22Rv1 (cell line): Measurements from ENCODE around the gene LYRM1.

Experiments used
- H3K27ac ChIP-seq: fragments of 450-650 bp; 2 replicates; pipeline ENCODE4 v1.5.1; 2017
- ZFX ChIP-seq: fragments of 450-650 bp; IDR thresholded peaks from 2 replicates; pipeline ENCODE4 v1.6.1; 2017; ENCODE audit warnings: antibody characterized with exemption, borderline replicate concordance
- TF ChIP-seq, protein P1 (sequence below): fragments of 450-650 bp; IDR thresholded peaks from 2 replicates; pipeline ENCODE4 v1.5.1; 2017; ENCODE audit warnings: mild to moderate bottlenecking

Gene LYRM1

DNA sequence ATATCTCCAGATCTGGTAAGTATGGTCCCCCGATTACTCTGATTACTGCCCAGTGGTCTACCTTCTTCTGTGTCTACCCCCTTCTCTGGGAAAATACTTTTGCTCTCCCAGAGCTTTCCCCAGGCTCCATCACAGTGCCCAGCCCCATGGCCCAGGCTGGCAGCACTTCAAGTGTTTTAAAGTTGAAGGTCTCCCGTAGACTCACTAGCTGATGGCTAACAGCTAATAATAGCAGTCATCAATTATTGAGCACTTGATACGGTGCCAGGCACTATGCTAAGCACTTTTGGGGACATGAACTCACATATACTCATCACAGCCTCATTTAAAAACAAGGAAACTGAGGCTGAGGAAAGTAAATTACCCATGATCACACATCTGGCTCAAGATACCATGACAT, 33.8 kb upstream of the LYRM1 start:
- TF ChIP-seq, protein P1, sequence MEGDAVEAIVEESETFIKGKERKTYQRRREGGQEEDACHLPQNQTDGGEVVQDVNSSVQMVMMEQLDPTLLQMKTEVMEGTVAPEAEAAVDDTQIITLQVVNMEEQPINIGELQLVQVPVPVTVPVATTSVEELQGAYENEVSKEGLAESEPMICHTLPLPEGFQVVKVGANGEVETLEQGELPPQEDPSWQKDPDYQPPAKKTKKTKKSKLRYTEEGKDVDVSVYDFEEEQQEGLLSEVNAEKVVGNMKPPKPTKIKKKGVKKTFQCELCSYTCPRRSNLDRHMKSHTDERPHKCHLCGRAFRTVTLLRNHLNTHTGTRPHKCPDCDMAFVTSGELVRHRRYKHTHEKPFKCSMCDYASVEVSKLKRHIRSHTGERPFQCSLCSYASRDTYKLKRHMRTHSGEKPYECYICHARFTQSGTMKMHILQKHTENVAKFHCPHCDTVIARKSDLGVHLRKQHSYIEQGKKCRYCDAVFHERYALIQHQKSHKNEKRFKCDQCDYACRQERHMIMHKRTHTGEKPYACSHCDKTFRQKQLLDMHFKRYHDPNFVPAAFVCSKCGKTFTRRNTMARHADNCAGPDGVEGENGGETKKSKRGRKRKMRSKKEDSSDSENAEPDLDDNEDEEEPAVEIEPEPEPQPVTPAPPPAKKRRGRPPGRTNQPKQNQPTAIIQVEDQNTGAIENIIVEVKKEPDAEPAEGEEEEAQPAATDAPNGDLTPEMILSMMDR: no peak
- TF ChIP-seq ZFX: no peak
- no peak overlapping the region for H3K27ac ChIP-seq

DNA sequence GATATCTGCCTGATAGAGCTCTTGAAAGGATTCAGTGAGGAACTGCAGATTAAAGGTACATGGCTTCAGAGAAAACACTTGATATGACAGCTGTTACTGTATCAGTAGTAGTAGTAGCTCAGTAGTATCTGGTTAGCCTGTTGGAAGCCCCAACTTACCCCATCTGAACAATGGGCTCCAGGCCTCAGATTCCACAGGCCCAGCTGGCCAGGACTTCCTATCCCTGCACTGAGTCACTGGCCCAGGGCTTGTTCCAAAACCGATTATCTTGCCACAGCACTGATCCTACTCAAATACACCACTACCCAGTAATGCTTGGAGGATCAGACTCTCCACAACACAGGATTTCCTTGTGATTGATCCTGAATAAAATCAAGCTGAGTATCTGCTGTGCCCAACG, 33.0 kb upstream of the LYRM1 start:
- no peak overlapping the region for H3K27ac ChIP-seq
- TF ChIP-seq, protein P1: no peak
- no peak for TF ChIP-seq ZFX

DNA sequence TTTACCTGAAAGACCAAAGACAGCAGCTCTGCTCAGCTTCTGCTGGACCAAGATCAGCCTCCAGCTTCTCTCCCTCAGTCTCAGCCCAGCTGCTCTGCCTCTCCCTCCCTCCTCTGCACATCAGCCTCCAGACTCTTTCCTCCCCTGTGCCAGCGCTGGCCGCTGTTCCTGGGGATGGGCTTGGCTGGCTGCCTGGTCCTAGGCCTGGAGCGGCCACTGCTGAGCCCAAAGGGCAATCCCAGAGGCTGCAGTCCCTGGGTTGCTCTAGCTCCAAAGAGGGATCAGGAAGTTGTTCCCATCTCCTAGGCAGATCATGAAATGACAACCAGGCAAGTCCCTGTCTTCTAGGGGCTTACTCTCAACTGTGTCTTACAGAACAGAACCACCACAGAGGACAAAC, 31.7 kb upstream of the LYRM1 start:
- H3K27ac ChIP-seq: no peak overlapping the region
- no peak for TF ChIP-seq ZFX
- TF ChIP-seq, protein P1: no peak

DNA sequence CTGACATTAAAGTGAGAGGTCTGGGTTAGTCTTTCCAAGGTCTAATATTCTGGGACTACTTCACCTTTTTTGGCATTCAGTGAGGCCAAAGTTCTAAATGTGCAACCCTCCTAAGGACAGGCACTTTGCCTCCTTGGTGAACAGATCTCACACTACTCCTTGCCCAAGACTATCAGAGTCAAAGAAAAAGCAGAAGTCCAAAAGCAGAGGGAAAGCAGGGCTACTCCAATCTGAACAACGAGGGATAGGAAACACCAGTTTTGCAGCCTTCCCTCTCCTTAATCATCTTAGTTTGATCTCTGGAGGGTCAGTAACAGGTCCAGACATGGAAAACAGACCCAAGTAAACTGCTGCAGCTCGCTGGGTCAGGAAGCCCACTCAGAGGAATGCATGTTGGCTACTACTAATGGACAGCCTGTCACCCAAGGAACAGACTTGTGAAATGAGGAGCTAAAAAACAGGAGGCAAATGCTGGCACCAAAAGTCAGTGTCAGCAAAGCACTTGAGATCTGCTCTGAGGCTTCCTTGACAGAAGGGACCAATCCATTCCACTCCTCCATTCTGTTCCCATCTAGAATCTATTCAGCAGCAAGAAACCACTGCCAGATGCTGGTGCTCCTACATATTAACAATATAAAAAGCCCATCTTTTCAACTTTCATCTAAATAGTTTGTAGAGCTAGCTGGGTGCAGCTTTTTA, 30.3 kb upstream of the LYRM1 start:
- no peak overlapping the region for H3K27ac ChIP-seq
- no peak for TF ChIP-seq ZFX
- TF ChIP-seq, protein P1: no peak

DNA sequence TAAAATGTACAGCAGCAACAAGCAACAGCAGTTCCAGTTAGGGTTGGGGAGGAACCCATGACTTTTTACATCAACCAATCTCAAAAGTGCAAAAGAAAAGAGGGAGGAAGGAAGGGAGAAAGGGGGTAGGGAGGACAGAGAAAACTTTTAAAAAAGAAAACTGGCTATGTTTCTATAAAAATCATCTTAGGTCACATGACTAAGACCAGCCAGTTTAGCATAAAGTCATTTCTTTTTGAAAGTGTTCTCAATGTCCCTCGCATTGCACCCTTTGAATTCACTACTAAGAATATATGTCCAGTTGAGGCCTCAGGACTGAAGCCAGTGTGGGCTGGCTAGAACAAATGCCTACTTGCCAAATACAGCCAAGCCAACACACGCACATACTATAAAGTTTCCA, 29.3 kb upstream of the LYRM1 start:
- no peak for TF ChIP-seq ZFX
- TF ChIP-seq, protein P1: no peak
- H3K27ac ChIP-seq: no peak overlapping the region

DNA sequence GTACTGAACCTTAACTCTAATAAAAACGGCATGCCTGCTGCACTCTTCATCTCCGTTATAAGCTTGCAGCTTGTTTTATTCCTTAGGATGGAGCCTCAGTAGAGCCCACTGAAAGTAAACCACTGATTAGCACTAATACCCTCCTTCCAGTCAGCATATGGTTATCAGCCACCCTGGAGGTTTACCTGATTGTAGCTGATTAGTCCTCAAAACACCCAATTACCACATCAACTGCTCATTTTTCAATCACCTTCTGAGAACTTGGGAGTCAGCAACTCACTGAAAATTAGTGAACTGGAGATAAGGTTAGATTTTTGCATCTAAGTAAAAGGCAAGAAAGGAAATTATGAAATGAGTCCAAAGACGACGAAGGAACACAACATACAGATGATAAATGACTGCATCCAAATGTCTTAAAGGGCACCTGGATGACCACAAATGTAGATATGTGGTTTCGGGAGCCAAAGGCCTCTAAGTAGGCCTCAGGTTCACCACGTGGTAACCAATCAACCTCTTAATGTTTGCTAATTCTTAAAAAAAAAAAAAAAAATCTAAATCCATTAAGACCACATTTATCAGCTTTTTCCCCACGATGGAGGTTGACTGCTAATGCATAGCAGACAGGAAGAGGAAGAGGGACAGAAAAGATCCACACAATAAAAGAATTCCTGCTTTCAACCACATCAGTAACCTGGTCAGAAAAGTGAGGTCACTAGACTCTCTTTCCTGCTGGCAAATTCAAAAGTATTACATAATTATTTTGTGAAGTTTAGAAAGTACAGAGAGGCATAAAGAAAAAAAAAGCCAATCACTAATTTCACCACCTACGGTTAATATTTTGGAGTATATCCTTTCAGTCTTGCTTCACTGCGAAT, 28.4 kb upstream of the LYRM1 start:
- no peak overlapping the region for H3K27ac ChIP-seq

More for the DNA sequence above, 28.4 kb upstream of the LYRM1 start:
- TF ChIP-seq, protein P1: no peak
- no peak for TF ChIP-seq ZFX
